Body of pancreas (tissue), 4 donors: ENCODE measurements around the gene FLVCR1.

Experiments used
- POLR2A ChIP-seq, 3 donors: fragments of 450-650 bp; IDR thresholded peaks; one replicate each; pipeline ENCODE4 v1.6.1; 2016; ENCODE audit warnings: antibody characterized with exemption in 3 of 3, mild to moderate bottlenecking in 2 of 3
- TF ChIP-seq, protein P1 (sequence below), 7 experiments: fragments of 450-650 bp in 4 of 7; fragments of 200-600 bp in 3 of 7; sonication (generic) in 3 of 7; IDR thresholded peaks; one replicate each; pipeline ENCODE4 v1.5.1; 2016 to 2019; ENCODE audit warnings: antibody characterized with exemption in 7 of 7

DNA sequence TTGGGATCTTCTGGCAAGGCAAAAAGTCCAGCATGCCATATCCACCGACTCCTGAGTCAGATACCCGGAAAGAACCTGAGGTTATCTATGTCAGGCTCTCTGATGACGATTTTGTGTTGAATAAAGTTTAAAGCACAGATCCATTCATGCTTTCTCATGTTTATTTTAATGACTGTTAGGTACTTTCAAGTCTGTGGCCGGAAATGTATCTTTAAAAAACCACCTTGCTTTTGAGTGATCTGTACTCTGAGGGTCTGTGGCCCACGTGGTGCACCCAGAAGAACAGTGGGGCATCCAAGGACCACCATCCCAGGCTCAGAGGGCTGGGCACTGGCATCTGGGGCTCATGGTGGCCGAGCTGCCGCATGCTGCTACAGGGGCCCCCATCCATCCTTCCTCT lies 62.2 kb downstream of the FLVCR1 start:
- TF ChIP-seq, protein P1, sequence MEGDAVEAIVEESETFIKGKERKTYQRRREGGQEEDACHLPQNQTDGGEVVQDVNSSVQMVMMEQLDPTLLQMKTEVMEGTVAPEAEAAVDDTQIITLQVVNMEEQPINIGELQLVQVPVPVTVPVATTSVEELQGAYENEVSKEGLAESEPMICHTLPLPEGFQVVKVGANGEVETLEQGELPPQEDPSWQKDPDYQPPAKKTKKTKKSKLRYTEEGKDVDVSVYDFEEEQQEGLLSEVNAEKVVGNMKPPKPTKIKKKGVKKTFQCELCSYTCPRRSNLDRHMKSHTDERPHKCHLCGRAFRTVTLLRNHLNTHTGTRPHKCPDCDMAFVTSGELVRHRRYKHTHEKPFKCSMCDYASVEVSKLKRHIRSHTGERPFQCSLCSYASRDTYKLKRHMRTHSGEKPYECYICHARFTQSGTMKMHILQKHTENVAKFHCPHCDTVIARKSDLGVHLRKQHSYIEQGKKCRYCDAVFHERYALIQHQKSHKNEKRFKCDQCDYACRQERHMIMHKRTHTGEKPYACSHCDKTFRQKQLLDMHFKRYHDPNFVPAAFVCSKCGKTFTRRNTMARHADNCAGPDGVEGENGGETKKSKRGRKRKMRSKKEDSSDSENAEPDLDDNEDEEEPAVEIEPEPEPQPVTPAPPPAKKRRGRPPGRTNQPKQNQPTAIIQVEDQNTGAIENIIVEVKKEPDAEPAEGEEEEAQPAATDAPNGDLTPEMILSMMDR (IDR thresholded peaks at IDR 0.05), result no peak
- TF ChIP-seq POLR2A (IDR thresholded peaks at IDR 0.05), result no peak
